K562 (cell line): ENCODE data around the gene FGGY.

ENCODE experiments used
- CBX2 ChIP-seq: fragments of 200-600 bp; sonication (generic); IDR thresholded peaks from one replicate; pipeline ENCODE4 v1.6.1; 2012; ENCODE audit warnings: mild to moderate bottlenecking, low read length, inconsistent platforms; ENCODE audit not compliant: insufficient read depth, poor library complexity, severe bottlenecking
- CTCFL ChIP-seq: IDR thresholded peaks from 2 replicates; pipeline ENCODE4 v1.6.1; 2011; ENCODE audit warnings: borderline replicate concordance, low read depth, mild to moderate bottlenecking, moderate library complexity, low read length; ENCODE audit not compliant: insufficient read depth, poor library complexity, severe bottlenecking
- DNMT1 ChIP-seq: fragments of 450-650 bp; IDR thresholded peaks from 2 replicates; pipeline ENCODE4 v1.6.1; 2016; ENCODE audit warnings: antibody characterized with exemption, mild to moderate bottlenecking
- NCOA1 ChIP-seq: fragments of 450-650 bp; IDR thresholded peaks from 2 replicates; pipeline ENCODE4 v1.6.1; 2016; ENCODE audit warnings: low read depth
- PKNOX1 ChIP-seq: fragments of 450-650 bp; IDR thresholded peaks from 2 replicates; pipeline ENCODE4 v1.6.1; 2016
- POLR2A ChIP-seq: fragments of 450-650 bp; conservative IDR thresholded peaks from 2 replicates; pipeline ENCODE4 v1.6.1; 2016
- TAF15 ChIP-seq: fragments of 200-400 bp; formaldehyde crosslinking; IDR thresholded peaks from 2 replicates; pipeline ENCODE4 v1.6.1; 2017; ENCODE audit warnings: mild to moderate bottlenecking, low read depth, low read length, moderate library complexity
- U2AF2 ChIP-seq: fragments of 200-400 bp; formaldehyde crosslinking; optimal IDR thresholded peaks from 2 replicates; pipeline ENCODE3; 2017; ENCODE audit warnings: low read depth, mild to moderate bottlenecking, low read length
- TF ChIP-seq, protein P1 (sequence below), 3 experiments: IDR thresholded peaks in 2 of 3; conservative IDR thresholded peaks in 1 of 3; 2 replicates each; pipeline ENCODE4 v1.5.1; 2011 to 2012; ENCODE audit warnings: low read length in 3 of 3, mild to moderate bottlenecking in 3 of 3, control low read depth in 2 of 3, improper control_type of control experiment in 1 of 3, inconsistent platforms in 1 of 3, low read depth in 1 of 3, mixed read lengths in 1 of 3, moderate library complexity in 1 of 3; ENCODE audit not compliant: insufficient read depth in 2 of 3

GRCh38 chr1:59429656-59430055, 132.8 kb downstream of the FGGY start:
- TF ChIP-seq TAF15 (no peak), CTCFL (no peak), NCOA1 (no peak), POLR2A (no peak), CBX2 (no peak), U2AF2 (no peak), PKNOX1 (no peak), DNMT1 (no peak)
- TF ChIP-seq, protein P1, sequence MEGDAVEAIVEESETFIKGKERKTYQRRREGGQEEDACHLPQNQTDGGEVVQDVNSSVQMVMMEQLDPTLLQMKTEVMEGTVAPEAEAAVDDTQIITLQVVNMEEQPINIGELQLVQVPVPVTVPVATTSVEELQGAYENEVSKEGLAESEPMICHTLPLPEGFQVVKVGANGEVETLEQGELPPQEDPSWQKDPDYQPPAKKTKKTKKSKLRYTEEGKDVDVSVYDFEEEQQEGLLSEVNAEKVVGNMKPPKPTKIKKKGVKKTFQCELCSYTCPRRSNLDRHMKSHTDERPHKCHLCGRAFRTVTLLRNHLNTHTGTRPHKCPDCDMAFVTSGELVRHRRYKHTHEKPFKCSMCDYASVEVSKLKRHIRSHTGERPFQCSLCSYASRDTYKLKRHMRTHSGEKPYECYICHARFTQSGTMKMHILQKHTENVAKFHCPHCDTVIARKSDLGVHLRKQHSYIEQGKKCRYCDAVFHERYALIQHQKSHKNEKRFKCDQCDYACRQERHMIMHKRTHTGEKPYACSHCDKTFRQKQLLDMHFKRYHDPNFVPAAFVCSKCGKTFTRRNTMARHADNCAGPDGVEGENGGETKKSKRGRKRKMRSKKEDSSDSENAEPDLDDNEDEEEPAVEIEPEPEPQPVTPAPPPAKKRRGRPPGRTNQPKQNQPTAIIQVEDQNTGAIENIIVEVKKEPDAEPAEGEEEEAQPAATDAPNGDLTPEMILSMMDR (IDR thresholded peaks at IDR 0.05 in 2 of 3, conservative IDR thresholded peaks at IDR 0.05 in 1 of 3; ENCODE audit: insufficient read depth in 2 of 3, low read depth in 1 of 3, low read length in 3 of 3) = no peak
